Loucy (cell line): Measurements from ENCODE around the gene GPR61.

Experiments used
- H2AFZ ChIP-seq: fragments of 200-600 bp; sonication (generic); 2 replicates; pipeline ENCODE4 v1.6.0; 2016; ENCODE audit warnings: antibody characterized with exemption, mild to moderate bottlenecking, low read length, moderate library complexity
- H3F3A ChIP-seq: fragments of 200-600 bp; 2 replicates; pipeline ENCODE4 v1.6.0; 2016; ENCODE audit warnings: antibody characterized with exemption, low read depth, mild to moderate bottlenecking
- H3K27me3 ChIP-seq: fragments of 200-600 bp; sonication (generic); 2 replicates; pipeline ENCODE4 v1.6.1; 2014; ENCODE audit warnings: low read length, mild to moderate bottlenecking; ENCODE audit not compliant: insufficient read depth, poor library complexity, severe bottlenecking
- H3K36me3 ChIP-seq: fragments of 200-600 bp; sonication (generic); 2 replicates; pipeline ENCODE4 v1.6.1; 2016; ENCODE audit warnings: low read length; ENCODE audit not compliant: insufficient read depth
- H3K4me1 ChIP-seq: fragments of 200-600 bp; sonication (generic); 2 replicates; pipeline ENCODE4 v1.5.1; 2014; ENCODE audit warnings: low read length, mild to moderate bottlenecking; ENCODE audit not compliant: insufficient read depth, poor library complexity, severe bottlenecking
- H3K4me2 ChIP-seq: fragments of 200-600 bp; sonication (generic); 2 replicates; pipeline ENCODE4 v1.6.0; 2014; ENCODE audit warnings: antibody characterized with exemption, low read length, low read depth, mild to moderate bottlenecking; ENCODE audit not compliant: poor library complexity, severe bottlenecking
- H3K4me3 ChIP-seq: fragments of 200-600 bp; sonication (generic); 2 replicates; pipeline ENCODE4 v1.5.1; 2014; ENCODE audit warnings: low read length, mild to moderate bottlenecking, mixed read lengths; ENCODE audit not compliant: poor library complexity, severe bottlenecking
- H3K79me2 ChIP-seq: fragments of 200-600 bp; sonication (generic); 2 replicates; pipeline ENCODE4 v1.6.1; 2014; ENCODE audit warnings: low read length; ENCODE audit not compliant: insufficient read depth
- H3K9ac ChIP-seq: fragments of 200-600 bp; sonication (generic); 2 replicates; pipeline ENCODE4 v1.6.0; 2014; ENCODE audit warnings: mild to moderate bottlenecking, low read depth, low read length, moderate library complexity; ENCODE audit not compliant: poor library complexity, severe bottlenecking
- H3K9me2 ChIP-seq: fragments of 200-600 bp; sonication (generic); replicated peaks from 2 replicates; pipeline ENCODE4 v1.6.1; 2016; ENCODE audit warnings: low read depth, low read length, mixed read lengths
- H3K9me3 ChIP-seq: fragments of 200-600 bp; sonication (generic); 2 replicates; pipeline ENCODE4 v1.6.1; 2014; ENCODE audit warnings: mild to moderate bottlenecking, antibody characterized with exemption, low read length, low read depth; ENCODE audit not compliant: insufficient read depth
- H4K20me1 ChIP-seq: fragments of 200-600 bp; sonication (generic); 2 replicates; pipeline ENCODE4 v1.6.0; 2014; ENCODE audit warnings: antibody characterized with exemption, low read length, mild to moderate bottlenecking; ENCODE audit not compliant: insufficient read depth, poor library complexity, severe bottlenecking
- CTCF ChIP-seq: fragments of 200-600 bp; sonication (generic); conservative IDR thresholded peaks from 2 replicates; pipeline ENCODE4 v1.5.1; 2014; ENCODE audit warnings: mild to moderate bottlenecking, antibody characterized with exemption, low read length
- EZH2phosphoT487 ChIP-seq: fragments of 200-600 bp; IDR thresholded peaks from 2 replicates; pipeline ENCODE4 v1.6.1; 2018; ENCODE audit warnings: antibody characterized with exemption, mild to moderate bottlenecking, moderate library complexity, borderline replicate concordance

Gene GPR61

GRCh38 chr1:109521002-109521951 is 18.4 kb upstream of the GPR61 start:
- H3K9me3 ChIP-seq = no peaks in the 10 kb centered on the region
- H3K4me2 ChIP-seq = no peak overlapping the region

GRCh38 chr1:109522026-109522425 is 17.6 kb upstream of the GPR61 start:
- no peaks in the 10 kb centered on the region for H3K9me3 ChIP-seq
- no peaks in the 10 kb centered on the region for H4K20me1 ChIP-seq
- no peak overlapping the region for H2AFZ ChIP-seq
- H3K27me3 ChIP-seq = no peaks in the 10 kb centered on the region
- TF ChIP-seq CTCF = no peak
- TF ChIP-seq EZH2phosphoT487 = no peak
- no peaks in the 10 kb centered on the region for H3K79me2 ChIP-seq
- H3F3A ChIP-seq = no peaks in the 10 kb centered on the region
- no peaks in the 10 kb centered on the region for H3K4me1 ChIP-seq
- H3K4me2 ChIP-seq = no peak overlapping the region
- H3K4me3 ChIP-seq = no peak overlapping the region
- no peaks in the 10 kb centered on the region for H3K9me2 ChIP-seq
- no peak overlapping the region for H3K9ac ChIP-seq
- no peaks in the 10 kb centered on the region for H3K36me3 ChIP-seq

More at GRCh38 chr1:109521002-109521951, 18.4 kb upstream of the GPR61 start:
- Histone ChIP-seq H4K20me1 (no peaks in the 10 kb centered on the region), H3K79me2 (no peaks in the 10 kb centered on the region), H3K4me1 (no peaks in the 10 kb centered on the region), H2AFZ (no peak overlapping the region), H3F3A (no peaks in the 10 kb centered on the region), H3K9ac (no peak overlapping the region), H3K9me2 (no peaks in the 10 kb centered on the region), H3K27me3 (no peaks in the 10 kb centered on the region), H3K36me3 (no peaks in the 10 kb centered on the region), H3K4me3 (no peak overlapping the region)
- TF ChIP-seq CTCF (no peak), EZH2phosphoT487 (no peak)

GRCh38 chr1:109523706-109524105 is 16.0 kb upstream of the GPR61 start:
- Histone ChIP-seq H3K79me2 (no peaks in the 10 kb centered on the region), H3K4me2 (no peak overlapping the region), H3K9me2 (no peaks in the 10 kb centered on the region), H3K36me3 (no peaks in the 10 kb centered on the region), H3K9me3 (no peaks in the 10 kb centered on the region), H2AFZ (no peak overlapping the region), H3F3A (no peaks in the 10 kb centered on the region), H3K4me3 (no peak overlapping the region), H3K27me3 (no peaks in the 10 kb centered on the region), H3K4me1 (no peaks in the 10 kb centered on the region), H3K9ac (no peak overlapping the region), H4K20me1 (no peaks in the 10 kb centered on the region)
- TF ChIP-seq CTCF = no peak
- no peak for TF ChIP-seq EZH2phosphoT487
